ENCODE data around the gene CCR7.

DNA sequence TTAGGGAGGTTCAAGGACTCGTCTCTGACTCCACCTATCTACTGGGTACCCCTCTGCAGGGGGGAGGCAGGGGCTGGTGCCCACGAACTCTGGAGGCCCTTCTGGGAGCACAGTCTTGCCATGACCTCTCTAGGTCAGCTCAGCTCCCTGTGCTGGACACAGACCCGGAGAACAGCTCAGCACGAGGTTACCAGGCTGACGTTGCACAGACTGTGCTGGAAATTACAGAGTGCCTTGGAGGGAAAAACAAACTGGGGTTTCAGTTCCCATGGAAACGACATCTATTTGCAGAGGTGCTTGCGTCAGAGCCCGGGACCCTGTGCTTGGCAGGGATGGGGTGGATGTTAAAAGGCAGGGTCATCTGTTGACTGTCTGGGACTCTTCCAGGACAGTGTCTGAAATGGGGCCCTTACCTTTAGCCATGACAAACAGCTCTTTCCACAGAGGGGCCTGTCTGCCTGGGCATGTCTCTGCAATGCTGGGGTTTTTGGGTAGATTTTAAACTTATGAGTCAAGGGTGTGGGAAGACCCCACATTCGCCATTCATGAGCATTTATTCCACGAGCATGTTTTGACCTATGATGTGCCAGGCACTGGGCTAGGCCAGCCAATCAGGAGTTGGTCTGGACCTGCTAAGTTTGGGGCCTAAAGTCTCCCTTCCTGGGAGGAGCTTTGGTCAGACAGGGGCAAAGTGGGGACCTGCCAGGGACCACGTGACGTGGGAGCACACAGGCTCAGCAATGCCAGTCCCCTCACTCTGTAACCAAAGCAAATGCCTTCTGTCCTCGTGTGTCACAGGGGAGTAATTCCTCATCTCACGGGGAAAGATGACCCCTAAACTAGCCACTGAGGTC lies 22.5 kb downstream of the CCR7 start:
- peak; percentile 100 for TF ChIP-seq EP300 (IDR thresholded peaks at IDR 0.05)
- TF ChIP-seq, protein P1, sequence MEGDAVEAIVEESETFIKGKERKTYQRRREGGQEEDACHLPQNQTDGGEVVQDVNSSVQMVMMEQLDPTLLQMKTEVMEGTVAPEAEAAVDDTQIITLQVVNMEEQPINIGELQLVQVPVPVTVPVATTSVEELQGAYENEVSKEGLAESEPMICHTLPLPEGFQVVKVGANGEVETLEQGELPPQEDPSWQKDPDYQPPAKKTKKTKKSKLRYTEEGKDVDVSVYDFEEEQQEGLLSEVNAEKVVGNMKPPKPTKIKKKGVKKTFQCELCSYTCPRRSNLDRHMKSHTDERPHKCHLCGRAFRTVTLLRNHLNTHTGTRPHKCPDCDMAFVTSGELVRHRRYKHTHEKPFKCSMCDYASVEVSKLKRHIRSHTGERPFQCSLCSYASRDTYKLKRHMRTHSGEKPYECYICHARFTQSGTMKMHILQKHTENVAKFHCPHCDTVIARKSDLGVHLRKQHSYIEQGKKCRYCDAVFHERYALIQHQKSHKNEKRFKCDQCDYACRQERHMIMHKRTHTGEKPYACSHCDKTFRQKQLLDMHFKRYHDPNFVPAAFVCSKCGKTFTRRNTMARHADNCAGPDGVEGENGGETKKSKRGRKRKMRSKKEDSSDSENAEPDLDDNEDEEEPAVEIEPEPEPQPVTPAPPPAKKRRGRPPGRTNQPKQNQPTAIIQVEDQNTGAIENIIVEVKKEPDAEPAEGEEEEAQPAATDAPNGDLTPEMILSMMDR (IDR thresholded peaks at IDR 0.05), result no peak
- TF ChIP-seq, protein P2, sequence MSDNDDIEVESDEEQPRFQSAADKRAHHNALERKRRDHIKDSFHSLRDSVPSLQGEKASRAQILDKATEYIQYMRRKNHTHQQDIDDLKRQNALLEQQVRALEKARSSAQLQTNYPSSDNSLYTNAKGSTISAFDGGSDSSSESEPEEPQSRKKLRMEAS (IDR thresholded peaks at IDR 0.05), result peak; percentile 97
- no peak; the same call in 1 of the 2 replicates for TF ChIP-seq HOXA7 (CRISPR knock-in tag; IDR thresholded peaks at IDR 0.05)
- TF ChIP-seq, protein P3, sequence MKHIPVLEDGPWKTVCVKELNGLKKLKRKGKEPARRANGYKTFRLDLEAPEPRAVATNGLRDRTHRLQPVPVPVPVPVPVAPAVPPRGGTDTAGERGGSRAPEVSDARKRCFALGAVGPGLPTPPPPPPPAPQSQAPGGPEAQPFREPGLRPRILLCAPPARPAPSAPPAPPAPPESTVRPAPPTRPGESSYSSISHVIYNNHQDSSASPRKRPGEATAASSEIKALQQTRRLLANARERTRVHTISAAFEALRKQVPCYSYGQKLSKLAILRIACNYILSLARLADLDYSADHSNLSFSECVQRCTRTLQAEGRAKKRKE (CRISPR knock-in tag; IDR thresholded peaks at IDR 0.05; ENCODE audit: low read depth), result peak; percentile 99
- TF ChIP-seq, protein P4, sequence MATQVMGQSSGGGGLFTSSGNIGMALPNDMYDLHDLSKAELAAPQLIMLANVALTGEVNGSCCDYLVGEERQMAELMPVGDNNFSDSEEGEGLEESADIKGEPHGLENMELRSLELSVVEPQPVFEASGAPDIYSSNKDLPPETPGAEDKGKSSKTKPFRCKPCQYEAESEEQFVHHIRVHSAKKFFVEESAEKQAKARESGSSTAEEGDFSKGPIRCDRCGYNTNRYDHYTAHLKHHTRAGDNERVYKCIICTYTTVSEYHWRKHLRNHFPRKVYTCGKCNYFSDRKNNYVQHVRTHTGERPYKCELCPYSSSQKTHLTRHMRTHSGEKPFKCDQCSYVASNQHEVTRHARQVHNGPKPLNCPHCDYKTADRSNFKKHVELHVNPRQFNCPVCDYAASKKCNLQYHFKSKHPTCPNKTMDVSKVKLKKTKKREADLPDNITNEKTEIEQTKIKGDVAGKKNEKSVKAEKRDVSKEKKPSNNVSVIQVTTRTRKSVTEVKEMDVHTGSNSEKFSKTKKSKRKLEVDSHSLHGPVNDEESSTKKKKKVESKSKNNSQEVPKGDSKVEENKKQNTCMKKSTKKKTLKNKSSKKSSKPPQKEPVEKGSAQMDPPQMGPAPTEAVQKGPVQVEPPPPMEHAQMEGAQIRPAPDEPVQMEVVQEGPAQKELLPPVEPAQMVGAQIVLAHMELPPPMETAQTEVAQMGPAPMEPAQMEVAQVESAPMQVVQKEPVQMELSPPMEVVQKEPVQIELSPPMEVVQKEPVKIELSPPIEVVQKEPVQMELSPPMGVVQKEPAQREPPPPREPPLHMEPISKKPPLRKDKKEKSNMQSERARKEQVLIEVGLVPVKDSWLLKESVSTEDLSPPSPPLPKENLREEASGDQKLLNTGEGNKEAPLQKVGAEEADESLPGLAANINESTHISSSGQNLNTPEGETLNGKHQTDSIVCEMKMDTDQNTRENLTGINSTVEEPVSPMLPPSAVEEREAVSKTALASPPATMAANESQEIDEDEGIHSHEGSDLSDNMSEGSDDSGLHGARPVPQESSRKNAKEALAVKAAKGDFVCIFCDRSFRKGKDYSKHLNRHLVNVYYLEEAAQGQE (IDR thresholded peaks at IDR 0.05), result no peak
- TF ChIP-seq POLR2A (IDR thresholded peaks at IDR 0.05; ENCODE audit: low read length), result no peak
- TF ChIP-seq SMC3 (IDR thresholded peaks at IDR 0.05), result peak; percentile 48
- TF ChIP-seq, protein P5, sequence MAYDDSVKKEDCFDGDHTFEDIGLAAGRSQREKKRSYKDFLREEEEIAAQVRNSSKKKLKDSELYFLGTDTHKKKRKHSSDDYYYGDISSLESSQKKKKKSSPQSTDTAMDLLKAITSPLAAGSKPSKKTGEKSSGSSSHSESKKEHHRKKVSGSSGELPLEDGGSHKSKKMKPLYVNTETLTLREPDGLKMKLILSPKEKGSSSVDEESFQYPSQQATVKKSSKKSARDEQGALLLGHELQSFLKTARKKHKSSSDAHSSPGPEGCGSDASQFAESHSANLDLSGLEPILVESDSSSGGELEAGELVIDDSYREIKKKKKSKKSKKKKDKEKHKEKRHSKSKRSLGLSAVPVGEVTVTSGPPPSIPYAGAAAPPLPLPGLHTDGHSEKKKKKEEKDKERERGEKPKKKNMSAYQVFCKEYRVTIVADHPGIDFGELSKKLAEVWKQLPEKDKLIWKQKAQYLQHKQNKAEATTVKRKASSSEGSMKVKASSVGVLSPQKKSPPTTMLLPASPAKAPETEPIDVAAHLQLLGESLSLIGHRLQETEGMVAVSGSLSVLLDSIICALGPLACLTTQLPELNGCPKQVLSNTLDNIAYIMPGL (CRISPR knock-in tag; IDR thresholded peaks at IDR 0.05; ENCODE audit: borderline replicate concordance), result no peak
